HG03196 (cell line): ENCODE data around the gene PLTP.
A peak's percentile ranks its signal among the peaks of the same experiment; 100 is the strongest.
"Not testable (repeated sequence)": the region's sequence is repeated elsewhere in the genome, so short reads cannot be mapped to it uniquely, and the experiment has no call there.

ENCODE experiments used
- ATAC-seq: cut with Tn5 transposase; IDR thresholded peaks from one replicate; pipeline ENCODE4 v1.9.1; 2021; ENCODE audit not compliant: unreplicated experiment

Gene PLTP

GRCh38 chr20:45944965-45945677 lies 33.2 kb upstream of the PLTP start:
- no peak for ATAC-seq

- ATAC-seq = no peak
Observed at GRCh38 chr20:45944151-45944964, 32.4 kb upstream of the PLTP start.

GRCh38 chr20:45943613-45944012 lies 31.7 kb upstream of the PLTP start:
- no peak for ATAC-seq

GRCh38 chr20:45940469-45940868 lies 28.5 kb upstream of the PLTP start:
- no peak for ATAC-seq

DNA sequence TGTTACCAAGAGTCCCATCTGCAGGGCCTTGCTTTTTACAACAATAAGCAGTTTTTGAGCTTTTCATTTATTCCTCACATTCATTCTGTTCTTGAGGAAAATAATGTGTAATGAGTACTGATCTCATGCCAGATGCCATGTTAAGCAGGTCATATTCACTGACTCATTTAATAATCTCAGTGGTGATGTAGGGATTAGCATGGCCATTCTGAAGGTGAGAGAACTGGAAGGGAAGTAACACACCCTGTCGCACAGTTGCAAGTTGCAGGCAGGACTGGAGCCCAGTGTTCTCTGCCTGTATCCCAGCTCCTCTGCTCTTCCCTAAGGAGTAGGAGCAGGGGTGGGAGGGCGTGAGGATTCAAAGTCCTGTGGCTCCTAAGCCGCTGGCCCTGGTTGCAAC lies 28.1 kb upstream of the PLTP start:
- no peak for ATAC-seq

DNA sequence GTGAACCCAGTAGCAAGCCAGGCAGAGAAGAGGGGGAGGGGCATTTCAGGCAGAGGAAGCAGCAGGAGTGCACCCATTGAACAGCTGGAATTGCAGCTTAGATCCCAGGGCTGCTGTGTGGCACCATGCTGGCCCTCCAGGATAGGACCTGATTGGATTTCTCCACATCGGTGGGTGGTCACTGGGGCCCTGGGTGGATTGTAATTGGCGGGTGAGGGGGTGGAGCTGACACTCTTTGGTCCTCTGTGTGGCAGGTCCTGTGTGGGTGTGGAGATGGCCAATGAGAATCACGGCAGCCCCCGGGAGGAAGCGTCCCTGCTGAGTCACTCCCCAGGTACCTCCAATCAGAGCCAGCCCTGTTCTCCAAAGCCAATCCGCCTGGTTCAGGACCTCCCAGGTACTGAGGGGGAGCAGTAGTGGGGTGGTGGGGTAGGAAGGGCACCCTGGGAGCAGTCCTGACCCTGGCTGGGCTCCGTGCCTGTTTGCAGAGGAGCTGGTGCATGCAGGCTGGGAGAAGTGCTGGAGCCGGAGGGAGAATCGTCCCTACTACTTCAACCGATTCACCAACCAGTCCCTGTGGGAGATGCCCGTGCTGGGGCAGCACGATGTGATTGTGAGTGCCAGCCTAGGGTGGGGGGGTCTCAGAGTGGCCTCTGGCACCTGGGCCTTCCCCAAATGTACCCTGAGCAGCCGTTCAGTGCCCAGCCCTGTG lies 26.9 kb upstream of the PLTP start:
- ATAC-seq = no peak

DNA sequence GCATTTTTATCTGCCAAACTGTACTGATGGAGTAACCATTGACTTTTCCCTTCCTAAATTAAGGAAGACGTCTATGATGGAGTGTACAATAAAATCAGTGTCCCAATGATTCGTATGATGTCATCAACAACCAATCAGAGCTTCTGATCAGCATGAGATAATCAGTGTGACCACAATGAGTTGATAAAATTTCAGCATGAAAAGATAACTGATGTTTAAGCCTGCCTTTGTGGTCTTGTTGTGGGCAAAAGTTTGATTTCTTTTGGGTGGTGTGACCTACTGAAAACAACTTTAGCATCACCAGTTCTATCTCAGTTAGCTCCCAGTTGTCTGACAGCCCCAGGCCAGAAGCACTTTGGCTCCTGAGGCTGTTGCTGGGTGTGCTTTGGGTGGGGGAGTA lies 25.8 kb upstream of the PLTP start:
- ATAC-seq = no peak

GRCh38 chr20:45935416-45936046 lies 23.6 kb upstream of the PLTP start:
- ATAC-seq = no peak

GRCh38 chr20:45934586-45935415 lies 22.8 kb upstream of the PLTP start, which contains the start of gene PCIF1:
PCIF1 (plus strand) TSS chr20:45934683; CDS start chr20:45939000, 4,317 bp downstream.
- peak; percentile 73 for ATAC-seq

DNA sequence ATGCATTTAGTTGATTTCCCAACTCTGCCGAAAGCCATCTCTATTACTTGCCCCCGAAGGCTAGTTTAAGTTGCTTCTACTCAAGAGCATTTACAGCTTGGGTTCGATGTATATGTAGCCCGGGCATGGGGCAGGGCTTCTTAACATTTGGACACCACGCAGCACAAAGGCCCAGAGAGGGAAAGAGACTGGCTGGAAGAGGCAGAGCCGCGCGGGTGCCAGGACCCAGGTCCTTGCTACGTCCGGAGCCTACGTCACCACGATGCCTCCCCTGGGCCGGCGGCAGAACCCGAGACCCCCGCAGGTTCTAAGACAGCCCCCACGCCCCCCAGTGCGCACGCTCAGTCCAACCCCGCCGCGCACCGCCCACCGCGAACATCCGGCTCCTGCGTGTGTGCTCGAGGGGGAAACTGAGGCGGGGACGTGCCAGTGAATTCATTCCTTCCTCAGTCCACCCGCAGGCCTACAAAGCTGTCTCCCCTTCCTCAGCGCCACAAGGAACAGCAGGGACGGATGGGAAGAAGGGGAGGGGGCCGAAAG lies 22.2 kb upstream of the PLTP start:
- peak; percentile 18 for ATAC-seq

DNA sequence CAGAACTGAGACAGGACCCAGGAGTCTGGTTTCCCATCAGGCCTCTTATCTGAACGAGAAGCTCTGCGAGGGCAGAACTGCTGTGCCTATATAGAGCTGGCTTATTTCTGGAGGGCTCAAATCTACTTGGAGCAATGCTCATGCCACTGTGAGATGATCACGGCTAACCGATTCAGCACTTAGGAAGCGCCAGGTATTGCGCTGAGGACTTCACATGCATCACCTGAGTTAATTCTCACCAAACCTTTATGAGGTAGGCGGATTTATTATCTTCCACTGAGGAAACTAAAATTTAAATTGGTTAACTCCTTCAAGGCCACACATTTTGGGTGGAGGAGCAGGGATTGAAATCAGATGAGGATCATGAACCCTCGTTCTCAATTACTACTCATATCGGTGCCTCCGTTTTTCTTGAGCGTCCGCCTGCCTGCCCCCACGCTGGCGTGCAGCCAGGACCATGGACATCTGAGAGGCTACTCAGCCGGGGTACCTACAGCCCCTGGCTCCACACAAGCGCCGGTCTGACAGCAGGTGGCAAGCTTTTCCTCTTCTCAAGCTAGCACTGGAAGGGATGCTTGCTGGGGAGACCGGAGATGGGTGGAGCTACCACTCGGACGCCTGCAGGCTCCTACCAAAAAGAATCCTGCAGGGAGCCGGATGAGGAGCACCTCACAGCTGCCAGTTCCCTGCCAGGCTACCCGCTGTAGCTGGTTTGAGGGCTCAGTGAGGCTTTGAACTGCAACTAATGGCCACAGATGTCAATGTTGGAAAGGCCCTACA lies 21.5 kb upstream of the PLTP start:
- ATAC-seq = peak; percentile 22

- not testable (repeated sequence) for ATAC-seq
Observed at GRCh38 chr20:45931680-45932079, 19.7 kb upstream of the PLTP start.

DNA sequence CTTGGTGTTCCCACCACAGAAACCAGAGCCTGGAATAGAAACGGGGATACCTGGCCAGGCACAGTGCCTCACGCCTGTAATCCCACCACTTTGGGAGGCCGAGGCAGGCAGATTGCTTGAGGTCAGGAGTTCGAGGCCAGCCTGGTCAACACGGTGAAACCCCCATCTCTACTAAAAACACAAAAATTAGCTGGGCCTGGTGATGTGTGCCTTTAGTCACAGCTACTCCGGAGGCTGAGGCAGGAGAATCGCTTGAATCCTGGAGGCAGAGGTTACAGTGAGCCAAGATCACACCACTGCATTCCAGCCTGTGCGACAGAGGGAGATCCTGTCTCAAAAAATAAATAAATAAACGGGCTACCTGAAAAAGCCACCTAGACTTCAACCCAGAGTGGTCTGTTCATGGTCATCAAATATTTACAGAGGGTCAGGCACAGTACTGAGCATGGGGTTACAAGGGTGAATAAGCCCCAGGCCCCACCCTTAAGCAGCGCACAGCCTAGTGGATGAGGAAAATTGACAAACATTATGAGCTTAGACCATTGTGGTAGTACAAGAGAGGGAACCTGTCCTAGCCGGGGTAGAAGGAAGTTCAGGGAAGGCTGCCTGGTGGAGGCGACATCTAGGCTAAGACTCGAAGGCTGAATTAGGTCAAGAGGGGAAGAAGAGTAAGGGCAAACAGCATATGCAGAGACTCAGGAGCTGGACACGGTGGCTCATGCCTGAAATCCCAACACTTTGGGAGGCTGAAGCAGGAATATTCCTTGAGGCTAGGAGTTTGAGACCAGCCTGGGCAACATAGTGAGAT lies 15.3 kb upstream of the PLTP start:
- ATAC-seq = no peak

DNA sequence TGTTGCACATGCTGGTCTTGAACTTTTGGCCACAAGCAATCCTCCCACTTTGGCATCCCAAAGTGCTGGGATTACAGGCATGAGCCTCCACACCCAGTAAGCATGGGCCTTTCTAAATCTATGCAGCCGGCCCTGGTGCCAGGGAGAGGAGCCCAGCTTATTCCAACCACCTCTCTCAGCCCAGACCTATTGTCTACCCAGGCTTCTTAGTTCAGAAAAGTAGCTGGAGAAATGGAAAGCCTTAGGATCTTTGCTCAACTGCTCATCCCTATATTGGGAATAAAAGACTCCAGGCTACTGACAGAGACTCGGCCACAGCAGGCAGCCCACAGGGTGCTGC lies 14.7 kb upstream of the PLTP start:
- no peak for ATAC-seq

GRCh38 chr20:45925821-45926506 lies 14.0 kb upstream of the PLTP start:
- no peak for ATAC-seq

GRCh38 chr20:45924391-45925261 lies 12.7 kb upstream of the PLTP start:
- no peak for ATAC-seq
